H1 (cell line): Measurements from ENCODE around the gene ADARB2. TPM values are rescaled to one million over a fixed set of nuclear protein-coding genes. Genes with fewer than 3 reads are reported as not detected.

Experiments
- CREB1 ChIP-seq: IDR thresholded peaks from 2 replicates; pipeline ENCODE4 v1.6.1; 2012; ENCODE audit warnings: inconsistent platforms
- RNF2 ChIP-seq: fragments of 200-900, 300-1000 bp; sonication (generic); IDR thresholded peaks from 2 replicates; pipeline ENCODE4 v1.7.1; 2016; ENCODE audit warnings: borderline replicate concordance, low read depth, mild to moderate bottlenecking, antibody characterized with exemption, low read length; ENCODE audit not compliant: poor library complexity, severe bottlenecking; ENCODE audit errors: missing control alignments
- polyA plus RNA-seq, 7 experiments: library from polyadenylated mRNA; depleted of rRNA in 3 of 7; stranded (reverse) in 5 of 7; unstranded in 2 of 7; fragments of >200 nt in 5 of 7; fragments of 200-250 nt in 2 of 7; gene quantifications; 1 replicate in 5 of 7; 2 replicates in 1 of 7; 4 replicates in 1 of 7; pipeline versions ENCODE4 v1.2.1 to v1.2.3, GENCODE V29; 2011 to 2013; ENCODE audit warnings: missing spikeins in 2 of 7, mixed read lengths in 2 of 7
- total RNA-seq: library from RNA; stranded (reverse); fragmentation: NEBNext Ultra II Directional; extraction: Animal tissue kit (Norgen Biotek cat#: 25700); gene quantifications from 2 replicates; pipeline ENCODE4 v1.2.1, GENCODE V29; 2021

Gene ADARB2
- total and polyA plus RNA-seq, 2 of the 8 experiments (the other 6 are each of a cell fraction or from before 2014, with no cell fraction given) = 2.2 to 2.8 TPM

DNA sequence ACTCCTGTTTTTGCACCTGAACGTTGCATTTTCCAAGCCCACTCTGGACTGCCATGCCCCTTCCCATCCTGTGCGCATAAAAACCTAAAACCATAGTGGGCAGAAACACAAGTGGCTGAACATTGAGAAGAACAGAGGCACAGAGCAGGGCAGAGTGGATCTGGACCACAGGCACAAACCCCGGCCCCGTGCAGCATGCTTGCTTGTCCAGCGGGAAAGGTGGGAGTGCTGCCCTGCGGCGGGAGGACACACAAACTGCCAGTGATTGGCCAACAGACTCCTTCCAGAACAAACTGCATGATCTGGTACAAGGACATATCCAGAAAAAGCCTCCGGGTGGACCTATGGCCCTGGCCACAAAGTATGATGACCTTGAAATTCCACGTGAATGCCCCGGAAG, 42.5 kb upstream of the ADARB2 start (continued):
- TF ChIP-seq CREB1 (no peak), RNF2 (no peak)
- TF ChIP-seq, all 59 proteins: peak for 0
